Endothelial cell of umbilical vein (primary cell): Measurements from ENCODE around the gene AHI1. TPM values are rescaled to one million over a fixed set of nuclear protein-coding genes. Genes with fewer than 3 reads are reported as not detected.

ENCODE experiments used
- BruUV-seq: library from RNA; stranded (reverse); fragments of 400-500 nt; replicated peaks from 2 replicates; lab custom pipeline; 2021; lab: Mats Ljungman, UMichigan
- CTCF ChIA-PET: fragments of 300-600, 350-600 bp; sonication (Branson Sonifier 250); formaldehyde crosslinking; loops from one replicate; lab custom pipeline; 2021; ENCODE audit warnings: antibody characterized with exemption, inconsistent platforms; lab: Charles Lee
- POLR2A ChIA-PET: fragments of 300-600, 350-600 bp; sonication (Branson Sonifier 250); formaldehyde crosslinking; loops from one replicate; lab custom pipeline; 2021; ENCODE audit warnings: antibody characterized with exemption, inconsistent platforms; lab: Charles Lee
- DNase-seq: peaks from one replicate; pipeline ENCODE4 v3.0.0-alpha.2; 2011; ENCODE audit warnings: low read depth, low spot score
- FAIRE-seq: peaks from 2 replicates; lab custom pipeline; 2011; peaks lifted over from hg19 to GRCh38; lab: Jason Lieb, UNC
- H2AFZ ChIP-seq: 2 replicates; pipeline ENCODE4 v1.6.0; 2012; ENCODE audit warnings: low read depth, low read length, control low read depth, inconsistent platforms
- H3K27ac ChIP-seq: 2 replicates; pipeline ENCODE4 v1.5.1; 2011; ENCODE audit warnings: low read depth, mild to moderate bottlenecking, control low read depth, low read length, moderate library complexity; ENCODE audit not compliant: insufficient read depth
- H3K27me3 ChIP-seq, 2 experiments: 2 replicates each; pipeline versions ENCODE4 v1.6.0 to v1.6.1; 2011; ENCODE audit warnings: low read length in 2 of 2, mixed read lengths in 1 of 2; ENCODE audit not compliant: control insufficient read depth in 2 of 2, insufficient read depth in 2 of 2
- H3K36me3 ChIP-seq, 2 experiments: 2 replicates in 1 of 2; 3 replicates in 1 of 2; pipeline ENCODE4 v1.5.1; 2011; ENCODE audit warnings: low read length in 2 of 2, mild to moderate bottlenecking in 1 of 2, moderate library complexity in 1 of 2; ENCODE audit not compliant: control insufficient read depth in 2 of 2, insufficient read depth in 2 of 2; ENCODE audit errors: extremely low read depth in 1 of 2
- H3K4me1 ChIP-seq: 3 replicates; pipeline ENCODE4 v1.5.1; 2011; ENCODE audit warnings: mild to moderate bottlenecking, low read length; ENCODE audit not compliant: control insufficient read depth, insufficient read depth; ENCODE audit errors: extremely low read depth
- H3K4me2 ChIP-seq: 2 replicates; pipeline ENCODE4 v1.6.1; 2011; ENCODE audit warnings: low read length, control low read depth, mixed read lengths; ENCODE audit not compliant: insufficient read depth
- H3K4me3 ChIP-seq, 3 experiments: fragments of 200-600 bp in 1 of 3; sonication (generic), shearing (Covaris generic) in 1 of 3; replicated peaks in 1 of 3; 2 replicates each; pipeline ENCODE4 v1.5.1; 2011 to 2016; ENCODE audit warnings: control low read depth in 3 of 3, low read length in 3 of 3, mild to moderate bottlenecking in 2 of 3, inconsistent platforms in 1 of 3, low read depth in 1 of 3, moderate library complexity in 1 of 3; ENCODE audit not compliant: insufficient read depth in 1 of 3
- H3K79me2 ChIP-seq: 2 replicates; pipeline ENCODE4 v1.6.0; 2012; ENCODE audit warnings: low read length, inconsistent platforms; ENCODE audit not compliant: control insufficient read depth, insufficient read depth
- H3K9ac ChIP-seq: replicated peaks from 2 replicates; pipeline ENCODE3; 2011; ENCODE audit warnings: low read length, control low read depth; ENCODE audit not compliant: insufficient read depth; ENCODE audit errors: extremely low read depth
- H3K9me1 ChIP-seq: replicated peaks from 3 replicates; pipeline ENCODE4 v1.6.0; 2011; ENCODE audit warnings: mild to moderate bottlenecking, low read length; ENCODE audit not compliant: control insufficient read depth, insufficient read depth; ENCODE audit errors: extremely low read depth
- H3K9me3 ChIP-seq: replicated peaks from 2 replicates; pipeline ENCODE4 v1.5.1; 2012; ENCODE audit warnings: low read length, inconsistent platforms; ENCODE audit not compliant: control insufficient read depth, insufficient read depth
- H4K20me1 ChIP-seq: replicated peaks from 2 replicates; pipeline ENCODE3; 2011; ENCODE audit warnings: mild to moderate bottlenecking, low read length; ENCODE audit not compliant: control insufficient read depth, insufficient read depth; ENCODE audit errors: extremely low read depth
- MYC ChIP-seq: IDR thresholded peaks from one replicate; pipeline ENCODE4 v1.6.1; 2011; ENCODE audit warnings: mild to moderate bottlenecking, low read depth, low read length
- POLR2A ChIP-seq: IDR thresholded peaks from 2 replicates; pipeline ENCODE4 v1.6.1; 2012; ENCODE audit warnings: low read depth, mild to moderate bottlenecking, control low read depth, low read length
- POLR2AphosphoS5 ChIP-seq: IDR thresholded peaks from 2 replicates; pipeline ENCODE4 v1.6.1; 2012; ENCODE audit warnings: low read depth, mild to moderate bottlenecking, control low read depth, low read length, moderate library complexity; ENCODE audit not compliant: insufficient read depth
- dilution Hi-C: fragments of 300-500 bp; cut with MboI; formaldehyde crosslinking; loops from one replicate; pipeline ENCODE4 v1.15.0; 2019; ENCODE audit warnings: low sequenced_read_pairs; ENCODE audit not compliant: extremely low pct_ligation_motif_present
- intact Hi-C: fragments of 100-400 bp; cut with micrococcal nuclease; formaldehyde crosslinking; loops from one replicate; pipeline ENCODE4 v1.10.0; 2022
- polyA plus RNA-seq, 4 experiments: library from polyadenylated mRNA; depleted of rRNA in 3 of 4; stranded (reverse) in 3 of 4; unstranded in 1 of 4; fragments of >200 nt; gene quantifications; 2 replicates each; pipeline versions ENCODE4 v1.2.1 to v1.2.3, GENCODE V29; 2011 to 2012; ENCODE audit warnings: missing spikeins in 1 of 4
- total RNA-seq: library from RNA; stranded (reverse); gene quantifications from 2 replicates; pipeline ENCODE4 v1.2.3, GENCODE V29; 2021
- TF ChIP-seq, protein P1 (sequence below), 2 donors: IDR thresholded peaks; 1 replicate in 1 of 2; 2 replicates in 1 of 2; pipeline ENCODE4 v1.5.1; 2011; ENCODE audit warnings: low read length in 2 of 2, mild to moderate bottlenecking in 2 of 2, moderate library complexity in 2 of 2, control low read depth in 1 of 2, inconsistent platforms in 1 of 2, low read depth in 1 of 2; ENCODE audit not compliant: insufficient read depth in 1 of 2; ENCODE audit errors: extremely low read depth in 1 of 2

The AHI1 gene
- total and polyA plus RNA-seq, 2 donors (not counting 3 experiments of a cell fraction or from before 2014, with no cell fraction given), result 5.1 to 20.7 TPM

DNA sequence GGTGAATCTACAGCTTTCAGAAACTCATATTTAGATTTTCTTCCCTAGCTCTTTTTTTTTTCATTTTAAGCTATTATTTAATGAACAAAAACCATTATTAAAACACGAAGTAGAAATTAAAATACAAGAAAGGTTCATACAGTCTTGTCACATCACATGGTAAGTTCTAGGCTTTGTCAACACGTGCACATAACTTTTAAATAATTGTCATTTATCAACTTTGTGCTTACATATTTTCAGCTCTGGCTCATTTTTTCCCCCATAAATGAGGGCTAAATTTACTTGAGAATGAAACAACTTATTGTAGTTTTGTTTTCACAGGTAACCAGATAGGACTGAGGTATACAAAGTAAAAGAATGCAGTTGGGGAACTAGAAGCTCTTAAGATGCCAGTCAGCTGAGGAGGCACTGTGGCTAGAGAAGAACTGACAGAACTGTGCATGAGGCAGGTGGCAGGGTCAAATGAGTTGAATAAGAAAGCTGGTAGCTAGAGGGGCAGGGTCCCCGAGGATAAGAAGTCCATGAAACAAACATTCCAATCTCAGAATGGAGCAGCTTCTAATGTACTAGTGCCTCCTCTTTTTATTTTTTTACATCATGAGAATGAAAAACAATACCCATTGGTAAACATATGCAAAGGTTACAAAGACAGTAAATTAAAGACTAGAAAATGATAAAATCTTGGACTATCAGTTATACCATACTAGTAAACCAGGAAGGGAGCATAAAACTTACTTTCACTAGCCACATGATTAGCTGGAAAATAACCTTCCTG lies 174.9 kb downstream of the AHI1 start:
- Histone ChIP-seq H3K9ac (no peak overlapping the region), H3K27me3 (no peaks in the 10 kb centered on the region), H3K27ac (no peak overlapping the region), H3K4me1 (no peaks in the 10 kb centered on the region), H3K36me3 (no peaks in the 10 kb centered on the region), H3K79me2 (no peaks in the 10 kb centered on the region), H3K9me3 (no peaks in the 10 kb centered on the region), H3K4me3 (no peak overlapping the region), H3K4me2 (no peak overlapping the region), H3K9me1 (no peaks in the 10 kb centered on the region), H4K20me1 (no peaks in the 10 kb centered on the region), H2AFZ (no peak overlapping the region)
- ChIA-PET CTCF (interaction anchor here (0.9 to 1.4 kb wide), 4 partner anchors 9 to 85 kb away, joined by 3 to 4 read pairs (median 3); no protein-coding TSS in a partner anchor), POLR2A (no interaction called here)
- no peak for TF ChIP-seq POLR2A
- TF ChIP-seq, protein P1, sequence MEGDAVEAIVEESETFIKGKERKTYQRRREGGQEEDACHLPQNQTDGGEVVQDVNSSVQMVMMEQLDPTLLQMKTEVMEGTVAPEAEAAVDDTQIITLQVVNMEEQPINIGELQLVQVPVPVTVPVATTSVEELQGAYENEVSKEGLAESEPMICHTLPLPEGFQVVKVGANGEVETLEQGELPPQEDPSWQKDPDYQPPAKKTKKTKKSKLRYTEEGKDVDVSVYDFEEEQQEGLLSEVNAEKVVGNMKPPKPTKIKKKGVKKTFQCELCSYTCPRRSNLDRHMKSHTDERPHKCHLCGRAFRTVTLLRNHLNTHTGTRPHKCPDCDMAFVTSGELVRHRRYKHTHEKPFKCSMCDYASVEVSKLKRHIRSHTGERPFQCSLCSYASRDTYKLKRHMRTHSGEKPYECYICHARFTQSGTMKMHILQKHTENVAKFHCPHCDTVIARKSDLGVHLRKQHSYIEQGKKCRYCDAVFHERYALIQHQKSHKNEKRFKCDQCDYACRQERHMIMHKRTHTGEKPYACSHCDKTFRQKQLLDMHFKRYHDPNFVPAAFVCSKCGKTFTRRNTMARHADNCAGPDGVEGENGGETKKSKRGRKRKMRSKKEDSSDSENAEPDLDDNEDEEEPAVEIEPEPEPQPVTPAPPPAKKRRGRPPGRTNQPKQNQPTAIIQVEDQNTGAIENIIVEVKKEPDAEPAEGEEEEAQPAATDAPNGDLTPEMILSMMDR (IDR thresholded peaks at IDR 0.05; ENCODE audit: extremely low read depth in 1 of 2, insufficient read depth in 1 of 2, low read depth in 1 of 2, low read length in 2 of 2), result no peak
- no peak for TF ChIP-seq POLR2AphosphoS5
- TF ChIP-seq MYC, result no peak
- DNase-seq, result no peak
- intact Hi-C loops (no loop called here), dilution Hi-C loops (no loop called here)
- BruUV-seq, result no TSS peak
- no peak for FAIRE-seq
